Omental fat pad (tissue), 4 donors: ENCODE measurements around the gene ABLIM2. TPM values are rescaled to one million over a fixed set of nuclear protein-coding genes. Genes with fewer than 3 reads are reported as not detected.

ENCODE experiments used
- ATAC-seq: fragments of 150-250 bp; one replicate; pipeline ENCODE4 v1.9.1; 2016; ENCODE audit warnings: mild to moderate bottlenecking, moderate library complexity; ENCODE audit not compliant: low FRiP score
- DNase-seq: peaks from one replicate; pipeline ENCODE4 v3.0.0-alpha.2; 2019; ENCODE audit warnings: low spot score
- CTCF ChIP-seq, 3 donors: fragments of 450-650 bp; IDR thresholded peaks; one replicate each; pipeline ENCODE4 v1.5.1; 2016 to 2017; ENCODE audit warnings: antibody characterized with exemption in 3 of 3, mild to moderate bottlenecking in 3 of 3, moderate library complexity in 2 of 3
- total RNA-seq, 4 donors: library from RNA; depleted of rRNA; stranded (reverse); fragments of >200 nt; gene quantifications; one replicate each; pipeline ENCODE4 v1.1.0, GENCODE V29; 2016

The ABLIM2 gene
- total RNA-seq, 4 donors from 2014 or later = 10.1 to 34.2 (median 13.7) TPM

- TF ChIP-seq CTCF (IDR thresholded peaks at IDR 0.05) = no peak
- ATAC-seq (no peak), DNase-seq (no peak)
Observed at GRCh38 chr4:7956934-7957656, 201.5 kb downstream of the ABLIM2 start.

GRCh38 chr4:7956270-7956808 lies 202.3 kb downstream of the ABLIM2 start:
- ATAC-seq (no peak), DNase-seq (no peak)
- TF ChIP-seq CTCF (IDR thresholded peaks at IDR 0.05) = no peak

- no peak for DNase-seq
- no peak for TF ChIP-seq CTCF (IDR thresholded peaks at IDR 0.05)
- ATAC-seq = no peak
Observed at GRCh38 chr4:7955393-7955792, 203.2 kb downstream of the ABLIM2 start.

DNA sequence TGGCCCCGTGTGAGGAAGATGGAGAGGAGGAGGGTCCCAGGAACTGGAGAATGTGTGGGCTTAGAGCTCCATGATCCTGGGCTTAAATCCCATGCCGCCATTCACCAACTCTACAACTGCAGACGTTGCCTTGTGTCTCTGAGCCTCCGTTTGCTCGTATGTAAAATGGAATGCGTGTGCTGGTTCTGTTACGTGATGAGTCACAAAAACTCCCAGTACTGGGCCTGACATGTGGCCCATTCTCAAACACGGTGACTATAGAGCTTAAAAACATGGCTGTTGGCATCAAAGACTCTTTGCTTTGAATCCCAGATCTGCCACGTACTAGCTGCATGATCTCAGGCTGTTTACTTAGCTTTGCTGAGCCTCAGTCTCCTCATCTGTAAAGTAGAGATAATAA lies 206.0 kb downstream of the ABLIM2 start:
- ATAC-seq = no peak
- TF ChIP-seq CTCF (IDR thresholded peaks at IDR 0.05) = no peak
- no peak for DNase-seq

GRCh38 chr4:7950301-7951092 lies 208.1 kb downstream of the ABLIM2 start:
- ATAC-seq (no peak), DNase-seq (no peak)
- no peak for TF ChIP-seq CTCF (IDR thresholded peaks at IDR 0.05)

DNA sequence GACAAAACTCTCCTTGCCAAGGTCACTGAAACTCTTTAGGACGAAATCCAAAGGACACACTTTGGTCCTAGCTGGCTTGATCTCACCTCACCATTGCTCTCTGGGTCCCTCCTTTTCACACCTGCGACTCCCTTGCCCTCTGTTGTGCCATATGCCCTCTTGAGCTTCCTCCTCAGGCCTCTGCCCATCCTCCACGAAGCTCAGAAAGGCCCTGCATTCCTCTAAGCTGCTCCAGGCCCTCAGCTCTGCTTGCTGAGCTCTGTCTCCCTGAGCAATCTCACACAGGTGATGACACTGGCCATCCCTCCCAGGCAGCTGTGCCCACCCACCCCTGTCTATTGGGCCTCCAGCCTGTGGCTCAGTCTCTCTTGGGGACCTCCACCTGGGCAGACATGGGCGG lies 208.9 kb downstream of the ABLIM2 start:
- TF ChIP-seq CTCF (IDR thresholded peaks at IDR 0.05) = no peak
- ATAC-seq (no peak), DNase-seq (no peak)
